T1000 (cell line): Measurements from ENCODE around the gene NAP1L4.
"Not testable (repeated sequence)": the region's sequence is repeated elsewhere in the genome, so short reads cannot be mapped to it uniquely, and the experiment has no call there.

Source experiments
- DNase-seq: peaks from one replicate; lab custom pipeline; 2025; ENCODE audit warnings: mixed read lengths; lab: John Stamatoyannopoulos, UW

Gene NAP1L4

GRCh38 chr11:2905299-2905698, 86.8 kb downstream of the NAP1L4 start:
- DNase-seq: not testable (repeated sequence)

GRCh38 chr11:2904153-2905052, 87.7 kb downstream of the NAP1L4 start:
- no peak for DNase-seq

GRCh38 chr11:2903672-2904011, 88.5 kb downstream of the NAP1L4 start:
- no peak for DNase-seq

- no peak for DNase-seq
Observed at GRCh38 chr11:2902784-2903671, 89.1 kb downstream of the NAP1L4 start.

- peak; percentile 68 for DNase-seq
Observed at GRCh38 chr11:2901854-2902783, 90.0 kb downstream of the NAP1L4 start.

- no peak for DNase-seq
Observed at GRCh38 chr11:2901196-2901796, 90.8 kb downstream of the NAP1L4 start.

GRCh38 chr11:2899080-2899783, 92.9 kb downstream of the NAP1L4 start:
- no peak for DNase-seq

GRCh38 chr11:2898366-2899079, 93.6 kb downstream of the NAP1L4 start:
- peak; percentile 54 for DNase-seq

GRCh38 chr11:2897048-2897447, 95.1 kb downstream of the NAP1L4 start:
- no peak for DNase-seq

GRCh38 chr11:2896047-2896446, 96.1 kb downstream of the NAP1L4 start:
- DNase-seq: no peak
